ENCODE data around the gene C1R. TPM values are rescaled to one million over a fixed set of nuclear protein-coding genes. Genes with fewer than 3 reads are reported as not detected.
A peak's percentile ranks its signal among the peaks of the same experiment; 100 is the strongest.

Gene C1R
- 1,748 TPM for total RNA-seq

GRCh38 chr12:7092229-7092985 lies at the start of gene C1R:
Gene C1R (minus strand): TSS chr12:7092445. CDS start chr12:7092388, 57 bp downstream.
- peak; percentile 62 for ATAC-seq

GRCh38 chr12:7141351-7142005 lies 49.2 kb upstream of the C1R start:
- no peak for DNase-seq (ENCODE audit: low spot score)

More at GRCh38 chr12:7092229-7092985, at the start of gene C1R:
- peak; percentile 85 for DNase-seq (ENCODE audit: low spot score)

GRCh38 chr12:7139200-7139599 lies 47.0 kb upstream of the C1R start:
- no peak for ATAC-seq
- no peak for DNase-seq (ENCODE audit: low spot score)

More at GRCh38 chr12:7141351-7142005, 49.2 kb upstream of the C1R start:
- ATAC-seq, result no peak

- DNase-seq (ENCODE audit: low spot score), result no peak
- no peak for ATAC-seq
Observed at GRCh38 chr12:7137908-7138307, 45.7 kb upstream of the C1R start.

- DNase-seq (ENCODE audit: low spot score), result no peak
Observed at GRCh38 chr12:7136676-7137075, 44.4 kb upstream of the C1R start.

GRCh38 chr12:7136071-7136470 lies 43.8 kb upstream of the C1R start:
- no peak for ATAC-seq
- no peak for DNase-seq (ENCODE audit: low spot score)

More at GRCh38 chr12:7136676-7137075, 44.4 kb upstream of the C1R start:
- no peak for ATAC-seq

GRCh38 chr12:7134396-7135166 lies 42.3 kb upstream of the C1R start:
- ATAC-seq (no peak), DNase-seq (ENCODE audit: low spot score) (no peak)

- ATAC-seq, result no peak
- DNase-seq (ENCODE audit: low spot score), result no peak
Observed at GRCh38 chr12:7131502-7131866, 39.2 kb upstream of the C1R start.

- peak; percentile 53 for ATAC-seq
- DNase-seq (ENCODE audit: low spot score), result peak; percentile 75
Observed at GRCh38 chr12:7130701-7131501, 38.7 kb upstream of the C1R start.

- ATAC-seq, result peak; percentile 70
- peak; percentile 91 for DNase-seq (ENCODE audit: low spot score)
Observed at GRCh38 chr12:7129872-7130691, 37.8 kb upstream of the C1R start, which contains the start of gene CLSTN3. Gene CLSTN3 (plus strand): TSS chr12:7130371. CDS start chr12:7130649, 278 bp downstream.

GRCh38 chr12:7129287-7129871 lies 37.1 kb upstream of the C1R start:
- ATAC-seq, result peak; percentile 17
- DNase-seq (ENCODE audit: low spot score), result no peak

GRCh38 chr12:7128681-7129286 lies 36.5 kb upstream of the C1R start, which contains the start of gene RBP5:
Gene RBP5 (minus strand): TSS chr12:7128889. CDS start chr12:7128775, 114 bp downstream.
- peak; percentile 49 for ATAC-seq
- peak; percentile 92 for DNase-seq (ENCODE audit: low spot score)

GRCh38 chr12:7127916-7128626 lies 35.8 kb upstream of the C1R start:
- peak; percentile 82 for DNase-seq (ENCODE audit: low spot score)
- peak; percentile 20 for ATAC-seq

GRCh38 chr12:7125632-7126227 lies 33.5 kb upstream of the C1R start:
- DNase-seq (ENCODE audit: low spot score) (no peak), ATAC-seq (no peak)

GRCh38 chr12:7123806-7124522 lies 31.7 kb upstream of the C1R start:
- ATAC-seq (peak; percentile 57), DNase-seq (ENCODE audit: low spot score) (peak; percentile 92)

- DNase-seq (ENCODE audit: low spot score) (peak; percentile 75), ATAC-seq (peak; percentile 35)
Observed at GRCh38 chr12:7122811-7123769, 30.8 kb upstream of the C1R start.
